K562 (cell line): Measurements from ENCODE around the gene HRH1. TPM values are rescaled to one million over a fixed set of nuclear protein-coding genes. Genes with fewer than 3 reads are reported as not detected.

ENCODE experiments used
- BHLHE40 ChIP-seq: IDR thresholded peaks from 2 replicates; pipeline ENCODE4 v1.6.1; 2011; ENCODE audit warnings: low read length, improper control_type of control experiment
- CBX5 ChIP-seq: IDR thresholded peaks from 2 replicates; pipeline ENCODE4 v1.6.1; 2014; ENCODE audit warnings: low read depth, borderline replicate concordance
- ELK3 ChIP-seq: fragments of 450-650 bp; formaldehyde crosslinking; IDR thresholded peaks from 2 replicates; pipeline ENCODE4 v1.4.0; 2020; ENCODE audit warnings: mild to moderate bottlenecking
- NR2F6 ChIP-seq: fragments of 450-650 bp; formaldehyde crosslinking; IDR thresholded peaks from 2 replicates; pipeline ENCODE4 v1.4.0; 2020; ENCODE audit warnings: mild to moderate bottlenecking
- PBX2 ChIP-seq, 2 experiments: IDR thresholded peaks in 1 of 2; conservative IDR thresholded peaks in 1 of 2; 2 replicates each; pipeline ENCODE4 v1.6.1; 2016; ENCODE audit warnings: low read depth in 2 of 2, mild to moderate bottlenecking in 1 of 2, missing compliant biosample characterization in 1 of 2, missing genetic modification characterization in 1 of 2, moderate library complexity in 1 of 2
- PCBP2 ChIP-seq: fragments of 200-400 bp; formaldehyde crosslinking; IDR thresholded peaks from 2 replicates; pipeline ENCODE4 v1.6.1; 2018; ENCODE audit warnings: low read length, low read depth, mild to moderate bottlenecking, moderate library complexity; ENCODE audit not compliant: poor library complexity, severe bottlenecking
- RCOR1 ChIP-seq, 2 experiments: IDR thresholded peaks; 2 replicates each; pipeline ENCODE4 v1.6.1; 2012; ENCODE audit warnings: low read depth in 2 of 2, low read length in 2 of 2, borderline replicate concordance in 1 of 2, improper control_type of control experiment in 1 of 2
- RREB1 ChIP-seq: fragments of 250-450 bp; sonication (Bioruptor Pico); IDR thresholded peaks from 2 replicates; pipeline ENCODE4 v1.4.0; 2020
- TFAP4 ChIP-seq: sonication (generic); formaldehyde crosslinking; IDR thresholded peaks from 2 replicates; pipeline ENCODE4 v1.8.0; 2022; ENCODE audit warnings: missing genetic modification reagents, mild to moderate bottlenecking, moderate library complexity, borderline replicate concordance
- TRIM24 ChIP-seq, 2 experiments: fragments of 450-650 bp; IDR thresholded peaks; 2 replicates each; pipeline ENCODE4 v1.6.1; 2016
- ZNF23 ChIP-seq: fragments of 250-450 bp; sonication (Bioruptor Pico); IDR thresholded peaks from 2 replicates; pipeline ENCODE4 v1.4.0; 2020; ENCODE audit warnings: mild to moderate bottlenecking
- polyA plus RNA-seq, 8 experiments: library from polyadenylated mRNA; depleted of rRNA in 4 of 8; stranded (reverse) in 5 of 8; unstranded in 3 of 8; fragments of >200 nt; fragmentation: Nextera tagmentation in 2 of 8; fragmentation: Illumina TruSeq in 1 of 8; extraction: Ambion mirVana in 2 of 8; extraction: Trizol in 1 of 8; gene quantifications; 2 replicates each; pipeline versions ENCODE4 v1.2.1 to v1.2.3, GENCODE V29; 2011 to 2014; ENCODE audit warnings: inconsistent platforms in 1 of 8, missing spikeins in 1 of 8
- total RNA-seq, 7 experiments: library from RNA; depleted of rRNA in 6 of 7; stranded (reverse); fragments of >200 nt in 6 of 7; fragmentation: Illumina TruSeq in 2 of 7; extraction: Trizol in 2 of 7; gene quantifications; 2 replicates each; pipeline versions ENCODE4 v1.2.1 to v1.2.3, GENCODE V29; 2011 to 2021; ENCODE audit warnings: low replicate concordance in 1 of 7

Gene HRH1
- total and polyA plus RNA-seq, 9 of the 15 experiments (the other 6 are each of a cell fraction or from before 2014, with no cell fraction given) = 0.03 to 0.15 (median 0.06) TPM; not detected in 1

DNA sequence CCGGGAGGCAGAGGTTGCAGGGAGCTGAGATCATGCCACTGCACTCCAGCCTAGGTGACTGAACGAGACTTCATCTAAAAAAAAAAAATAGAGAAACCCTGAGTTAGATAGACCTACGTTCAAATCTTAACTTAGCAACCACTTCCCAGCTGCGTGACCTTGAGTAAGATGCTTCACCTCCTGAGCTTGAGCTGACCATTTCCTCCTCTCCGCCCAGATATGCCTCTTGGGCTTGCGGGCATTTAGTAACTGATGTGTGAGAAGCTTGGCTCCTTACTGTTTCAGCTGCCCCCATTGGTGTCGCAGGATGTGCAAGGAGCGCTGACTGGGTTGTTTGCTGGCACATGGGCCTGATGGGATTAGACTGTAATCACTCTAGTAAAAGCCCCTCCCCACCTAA, 91.0 kb downstream of the HRH1 start (continued):
- TF ChIP-seq RREB1 (no peak), CBX5 (no peak), BHLHE40 (no peak), RCOR1 (IDR thresholded peaks at IDR 0.05; ENCODE audit: borderline replicate concordance in 1 of 2, low read depth in 2 of 2, low read length in 2 of 2) (no peak), NR2F6 (CRISPR knock-in tag) (no peak), PBX2 (CRISPR knock-in tag; IDR thresholded peaks at IDR 0.05; ENCODE audit: low read depth) (no peak), PBX2 (tag; conservative IDR thresholded peaks at IDR 0.05; ENCODE audit: low read depth) (no peak), ZNF23 (CRISPR knock-in tag) (no peak), ELK3 (CRISPR knock-in tag) (no peak), TRIM24 (IDR thresholded peaks at IDR 0.05) (no peak), PCBP2 (no peak), TFAP4 (CRISPR knock-in tag) (no peak)
